Activated naive CD4-positive, alpha-beta T cell treated with anti-CD3 and anti-CD28 coated beads, Interleukin-2, amount 50 U/mL, for 24 hours (primary cell): ENCODE data around the gene NKX1-2.
"Not testable (repeated sequence)": the region's sequence is repeated elsewhere in the genome, so short reads cannot be mapped to it uniquely, and the experiment has no call there.

Experiments used
- H3K27ac Mint-ChIP-seq: one replicate; pipeline ENCODE4 v1.8.0; 2021; ENCODE audit warnings: mild to moderate bottlenecking, mixed read lengths
- H3K27me3 Mint-ChIP-seq: one replicate; pipeline ENCODE4 v1.8.0; 2021; ENCODE audit warnings: mixed read lengths
- H3K36me3 Mint-ChIP-seq: one replicate; pipeline ENCODE4 v1.8.0; 2021; ENCODE audit warnings: mixed read lengths
- H3K4me1 Mint-ChIP-seq: one replicate; pipeline ENCODE4 v1.8.0; 2021; ENCODE audit warnings: mixed read lengths
- H3K4me3 Mint-ChIP-seq: one replicate; pipeline ENCODE4 v1.8.0; 2021; ENCODE audit warnings: mild to moderate bottlenecking, mixed read lengths
- H3K9me3 Mint-ChIP-seq: one replicate; pipeline ENCODE4 v1.8.0; 2021; ENCODE audit warnings: mixed read lengths

The NKX1-2 gene

GRCh38 chr10:124447751-124448466 is 1.9 kb downstream of the NKX1-2 start:
- Mint-ChIP-seq H3K4me3 (peak overlapping the region; percentile 78), H3K4me1 (peaks cover 21% of the 10 kb centered on the region), H3K36me3 (no peaks in the 10 kb centered on the region), H3K27me3 (peaks cover 49% of the 10 kb centered on the region), H3K27ac (no peak overlapping the region), H3K9me3 (no peaks in the 10 kb centered on the region)

GRCh38 chr10:124446830-124447750 is 2.7 kb downstream of the NKX1-2 start:
- no peaks in the 10 kb centered on the region for H3K36me3 Mint-ChIP-seq
- peaks cover 21% of the 10 kb centered on the region for H3K4me1 Mint-ChIP-seq
- peaks cover 45% of the 10 kb centered on the region for H3K27me3 Mint-ChIP-seq
- H3K9me3 Mint-ChIP-seq, result no peaks in the 10 kb centered on the region
- peak overlapping the region; percentile 36 for H3K4me3 Mint-ChIP-seq
- H3K27ac Mint-ChIP-seq, result no peak overlapping the region

DNA sequence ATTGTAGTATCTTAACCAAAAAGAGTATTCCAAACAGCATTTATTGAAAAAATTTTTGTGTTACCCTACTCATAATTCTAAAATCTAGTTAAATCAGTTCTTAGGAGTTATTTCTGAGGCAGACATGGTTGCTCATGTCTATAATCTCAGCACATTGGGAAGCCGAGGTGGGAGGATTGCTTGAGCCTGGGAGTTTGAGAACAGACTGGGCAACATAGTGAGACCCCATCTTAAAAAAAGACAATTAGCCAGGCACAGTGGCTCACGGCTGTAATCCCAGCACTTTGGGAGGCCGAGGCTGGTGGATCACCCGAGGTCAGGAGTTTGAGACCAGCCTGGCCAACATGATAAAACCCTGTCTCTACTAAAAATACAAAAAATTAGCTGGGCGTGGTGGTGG is 8.1 kb downstream of the NKX1-2 start:
- H3K4me3 Mint-ChIP-seq, H3K9me3 Mint-ChIP-seq, H3K4me1 Mint-ChIP-seq, H3K36me3 Mint-ChIP-seq, H3K27ac Mint-ChIP-seq: not testable (repeated sequence)
- H3K27me3 Mint-ChIP-seq, result peaks cover 19% of the 10 kb centered on the region

- H3K4me3 Mint-ChIP-seq, result no peak overlapping the region
- H3K36me3 Mint-ChIP-seq, result no peaks in the 10 kb centered on the region
Measured at GRCh38 chr10:124436191-124436638, 13.6 kb downstream of the NKX1-2 start.

DNA sequence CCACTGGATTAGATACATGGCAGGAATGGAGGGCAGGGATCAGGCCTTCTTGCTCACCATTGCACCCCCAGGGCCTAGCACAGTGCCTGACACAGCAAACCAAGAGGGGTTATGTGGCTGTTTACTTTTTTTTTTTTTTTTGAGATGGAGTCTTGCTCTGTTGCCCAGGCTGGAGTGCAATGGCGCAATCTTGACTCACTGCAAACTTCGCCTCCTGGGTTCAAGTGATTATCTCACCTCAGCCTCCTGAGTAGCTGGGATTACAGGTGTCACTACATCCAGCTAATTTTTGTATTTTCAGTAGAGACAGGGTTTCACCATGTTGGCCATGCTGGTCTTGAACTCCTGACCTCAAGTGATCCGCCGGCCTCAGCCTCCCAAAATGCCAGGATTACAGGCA is 14.2 kb downstream of the NKX1-2 start:
- not testable (repeated sequence) for H3K9me3 Mint-ChIP-seq, H3K4me3 Mint-ChIP-seq, H3K27ac Mint-ChIP-seq, H3K27me3 Mint-ChIP-seq, H3K36me3 Mint-ChIP-seq, H3K4me1 Mint-ChIP-seq

More at GRCh38 chr10:124436191-124436638, 13.6 kb downstream of the NKX1-2 start:
- Mint-ChIP-seq H3K4me1 (no peaks in the 10 kb centered on the region), H3K9me3 (no peaks in the 10 kb centered on the region), H3K27ac (no peak overlapping the region), H3K27me3 (peaks cover 2% of the 10 kb centered on the region)

DNA sequence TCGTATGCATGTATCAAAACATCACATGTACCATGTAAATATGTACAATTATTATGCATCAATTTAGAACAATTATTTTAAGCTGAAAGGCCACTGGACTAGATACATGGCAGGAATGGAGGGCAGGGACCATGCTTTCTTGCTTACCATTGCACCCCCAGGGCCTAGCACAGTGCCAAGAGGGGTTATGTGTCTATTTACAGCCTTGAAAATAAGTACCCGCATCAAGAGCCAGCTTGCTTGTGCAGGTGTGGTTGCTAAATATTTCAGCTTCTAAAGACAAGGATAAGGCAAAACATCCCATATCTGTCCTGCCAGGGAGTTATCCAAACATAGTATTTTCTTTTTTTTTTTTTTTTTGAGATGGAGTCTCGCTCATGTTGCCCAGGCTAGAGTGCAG is 16.4 kb downstream of the NKX1-2 start:
- H3K9me3 Mint-ChIP-seq, result no peaks in the 10 kb centered on the region
- no peaks in the 10 kb centered on the region for H3K36me3 Mint-ChIP-seq
- H3K27ac Mint-ChIP-seq, result no peak overlapping the region
- no peaks in the 10 kb centered on the region for H3K4me1 Mint-ChIP-seq
- no peak overlapping the region for H3K4me3 Mint-ChIP-seq
- H3K27me3 Mint-ChIP-seq, result peaks cover 4% of the 10 kb centered on the region

DNA sequence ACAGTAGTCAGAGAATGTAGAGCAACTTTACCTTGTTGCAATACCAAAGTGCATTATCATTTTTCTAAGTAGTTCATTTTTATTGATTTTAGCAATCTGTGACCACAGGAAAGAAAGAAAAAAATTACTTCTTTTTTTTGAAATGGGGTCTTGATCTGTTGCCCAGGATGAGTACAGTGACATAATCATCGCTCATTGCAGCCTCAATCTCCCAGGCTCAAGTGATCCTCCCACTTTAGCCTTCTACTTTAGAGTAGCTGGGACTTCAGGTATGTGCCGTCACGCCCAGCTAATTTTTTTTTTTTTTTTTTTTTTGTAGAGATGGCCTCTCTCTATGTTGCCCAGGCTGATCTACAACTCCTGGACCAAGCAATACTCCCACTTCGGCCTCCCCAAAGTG is 19.8 kb downstream of the NKX1-2 start:
- H3K4me3 Mint-ChIP-seq, result no peak overlapping the region
- H3K9me3 Mint-ChIP-seq, result no peaks in the 10 kb centered on the region
- H3K36me3 Mint-ChIP-seq, result no peaks in the 10 kb centered on the region
- no peak overlapping the region for H3K27ac Mint-ChIP-seq
- H3K27me3 Mint-ChIP-seq, result peaks cover 4% of the 10 kb centered on the region
- H3K4me1 Mint-ChIP-seq, result no peaks in the 10 kb centered on the region

DNA sequence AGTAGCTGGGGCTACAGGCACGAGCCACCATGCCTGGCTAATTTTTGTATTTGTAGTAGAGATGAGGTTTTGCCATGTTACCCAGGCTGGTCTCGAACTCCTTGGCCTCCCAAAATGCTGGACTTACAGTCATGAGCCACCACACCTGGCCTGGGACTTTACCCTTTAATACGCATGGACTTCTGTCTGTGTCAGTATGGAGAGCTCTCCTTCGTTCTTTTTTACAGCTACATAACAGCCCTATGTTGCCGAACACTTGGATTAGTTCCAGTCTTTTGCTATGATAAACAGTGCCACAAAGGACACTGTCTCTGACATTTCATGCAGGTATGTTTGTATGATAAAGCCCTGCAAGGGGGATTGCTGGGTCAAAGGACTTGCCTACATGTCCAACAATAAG is 20.3 kb downstream of the NKX1-2 start:
- Mint-ChIP-seq H3K9me3 (no peaks in the 10 kb centered on the region), H3K27ac (no peak overlapping the region), H3K36me3 (no peaks in the 10 kb centered on the region), H3K4me3 (no peak overlapping the region), H3K27me3 (peaks cover 4% of the 10 kb centered on the region), H3K4me1 (no peaks in the 10 kb centered on the region)

GRCh38 chr10:124428207-124428777 is 21.5 kb downstream of the NKX1-2 start:
- H3K4me1 Mint-ChIP-seq, result no peaks in the 10 kb centered on the region
- H3K27me3 Mint-ChIP-seq, result peaks cover 7% of the 10 kb centered on the region
- H3K9me3 Mint-ChIP-seq, result no peaks in the 10 kb centered on the region
- H3K27ac Mint-ChIP-seq, result no peak overlapping the region
- no peak overlapping the region for H3K4me3 Mint-ChIP-seq
- H3K36me3 Mint-ChIP-seq, result no peaks in the 10 kb centered on the region

GRCh38 chr10:124425227-124425962 is 24.4 kb downstream of the NKX1-2 start:
- no peaks in the 10 kb centered on the region for H3K9me3 Mint-ChIP-seq
- no peak overlapping the region for H3K27ac Mint-ChIP-seq
- H3K27me3 Mint-ChIP-seq, result peaks cover 5% of the 10 kb centered on the region
- H3K4me3 Mint-ChIP-seq, result no peak overlapping the region
- H3K4me1 Mint-ChIP-seq, result no peaks in the 10 kb centered on the region
- no peaks in the 10 kb centered on the region for H3K36me3 Mint-ChIP-seq

DNA sequence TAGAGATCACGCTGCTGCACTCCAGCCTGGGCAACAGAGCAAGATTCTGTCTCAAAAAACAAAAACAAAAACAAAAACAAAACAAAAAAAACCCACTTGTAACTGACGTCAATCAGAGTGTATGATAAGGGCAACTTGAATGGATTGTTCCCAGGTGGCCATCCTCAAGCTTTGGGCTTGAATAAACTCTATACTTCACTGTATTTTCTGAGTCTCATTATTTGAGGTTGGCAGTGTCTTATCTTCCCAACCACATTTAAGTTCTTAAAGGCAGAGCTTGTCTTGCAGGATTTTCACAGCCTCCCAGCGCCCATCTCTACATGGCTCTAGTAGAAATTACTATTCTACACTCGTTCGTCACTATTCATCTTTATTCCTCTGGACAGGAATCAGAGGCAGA is 26.0 kb downstream of the NKX1-2 start:
- Mint-ChIP-seq H3K4me1 (peaks cover 4% of the 10 kb centered on the region), H3K27ac (no peak overlapping the region), H3K4me3 (no peak overlapping the region), H3K9me3 (no peaks in the 10 kb centered on the region), H3K36me3 (no peaks in the 10 kb centered on the region), H3K27me3 (peaks cover 5% of the 10 kb centered on the region)

DNA sequence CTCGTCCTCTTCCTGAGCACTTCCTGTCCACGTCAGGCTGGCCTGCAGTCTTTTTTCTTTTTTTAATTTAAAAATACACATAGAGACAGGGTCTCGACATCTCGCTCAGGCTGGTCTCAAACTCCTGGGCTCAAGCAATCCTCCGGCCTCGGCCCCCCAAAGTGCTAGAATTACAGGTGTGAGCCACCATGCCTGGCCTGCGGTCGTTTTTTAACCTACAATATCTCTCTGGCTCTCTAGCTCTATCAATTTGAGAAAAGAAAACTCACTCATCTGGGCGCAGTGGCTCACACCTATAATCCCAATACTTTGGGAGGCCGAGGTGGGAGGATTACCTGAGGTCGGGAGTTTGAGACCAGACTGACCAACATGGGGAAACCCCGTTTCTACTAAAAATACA is 27.1 kb downstream of the NKX1-2 start:
- Mint-ChIP-seq H3K27ac (no peak overlapping the region), H3K36me3 (no peaks in the 10 kb centered on the region), H3K4me1 (peaks cover 6% of the 10 kb centered on the region), H3K4me3 (no peak overlapping the region), H3K9me3 (no peaks in the 10 kb centered on the region), H3K27me3 (peaks cover 4% of the 10 kb centered on the region)

DNA sequence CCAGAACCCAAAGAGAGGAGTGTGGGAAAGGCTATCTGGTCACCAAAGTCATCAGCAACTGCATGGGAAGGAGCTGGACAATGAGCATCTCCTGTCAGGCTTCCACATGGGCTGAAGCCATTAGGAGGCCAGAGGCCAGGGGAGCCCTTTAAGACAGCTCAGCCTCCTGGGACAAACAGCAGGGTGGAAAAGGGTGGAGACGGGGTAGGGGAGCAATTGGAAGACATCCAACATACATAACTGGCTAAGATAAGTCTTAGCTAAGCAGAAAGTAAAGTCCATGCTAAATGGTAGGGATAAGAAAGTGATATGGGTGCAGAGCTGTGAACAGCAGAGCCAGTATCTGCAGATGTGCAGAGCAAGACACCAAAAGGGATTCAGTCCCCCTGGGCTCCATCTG is 29.6 kb downstream of the NKX1-2 start:
- H3K27ac Mint-ChIP-seq, result no peak overlapping the region
- H3K4me3 Mint-ChIP-seq, result no peak overlapping the region
- no peaks in the 10 kb centered on the region for H3K9me3 Mint-ChIP-seq
- peaks cover 2% of the 10 kb centered on the region for H3K27me3 Mint-ChIP-seq
- no peaks in the 10 kb centered on the region for H3K36me3 Mint-ChIP-seq
- H3K4me1 Mint-ChIP-seq, result peaks cover 26% of the 10 kb centered on the region

GRCh38 chr10:124419635-124420034 is 30.2 kb downstream of the NKX1-2 start:
- H3K27ac Mint-ChIP-seq, result peak overlapping the region; percentile 41
- peaks cover 29% of the 10 kb centered on the region for H3K4me1 Mint-ChIP-seq
- no peaks in the 10 kb centered on the region for H3K9me3 Mint-ChIP-seq
- peak overlapping the region; percentile 76 for H3K4me3 Mint-ChIP-seq
- peaks cover 2% of the 10 kb centered on the region for H3K27me3 Mint-ChIP-seq
- no peaks in the 10 kb centered on the region for H3K36me3 Mint-ChIP-seq

- Mint-ChIP-seq H3K9me3 (no peaks in the 10 kb centered on the region), H3K36me3 (no peaks in the 10 kb centered on the region), H3K27ac (peak within 1 kb of the TSS; percentile 17), H3K4me1 (peaks cover 36% of the 10 kb centered on the region), H3K27me3 (peaks cover under 1% of the 10 kb centered on the region), H3K4me3 (peak within 1 kb of the TSS; percentile 86)
Measured at GRCh38 chr10:124418726-124419501, 30.9 kb downstream of the NKX1-2 start, which contains the start of gene OAT. TSS of gene OAT (minus strand) at chr10:124418923. CDS start at chr10:124412171, 6,752 bp downstream.
